ENCODE data around the gene CDC42BPA.
"Not testable (repeated sequence)": the region's sequence is repeated elsewhere in the genome, so short reads cannot be mapped to it uniquely, and the experiment has no call there.

Gene CDC42BPA

GRCh38 chr1:227318016-227318852 lies at the start of gene CDC42BPA:
Gene CDC42BPA, minus strand, starts transcription at chr1:227318492. Its CDS starts 1,310 bp downstream, at chr1:227317182.
- peak; percentile 57 for DNase-seq

- DNase-seq: no peak
These were observed 49.7 kb upstream of the CDC42BPA start for GRCh38 chr1:227368009-227368408.

- DNase-seq: no peak
These were observed 47.5 kb upstream of the CDC42BPA start for GRCh38 chr1:227365473-227366431.

GRCh38 chr1:227364657-227365056 lies 46.4 kb upstream of the CDC42BPA start:
- no peak for DNase-seq

- DNase-seq: no peak
These were observed 45.5 kb upstream of the CDC42BPA start for GRCh38 chr1:227363825-227364224.

- no peak for DNase-seq
These were observed 43.7 kb upstream of the CDC42BPA start for GRCh38 chr1:227362039-227362438.

GRCh38 chr1:227357927-227358302 lies 39.6 kb upstream of the CDC42BPA start:
- no peak for DNase-seq

- DNase-seq: no peak
These were observed 39.1 kb upstream of the CDC42BPA start for GRCh38 chr1:227357171-227357926.

- DNase-seq: no peak
These were observed 38.4 kb upstream of the CDC42BPA start for GRCh38 chr1:227356620-227357146.

GRCh38 chr1:227355542-227356245 lies 37.4 kb upstream of the CDC42BPA start:
- no peak for DNase-seq

GRCh38 chr1:227353186-227353585 lies 34.9 kb upstream of the CDC42BPA start:
- DNase-seq: no peak

GRCh38 chr1:227352164-227352563 lies 33.9 kb upstream of the CDC42BPA start:
- DNase-seq: not testable (repeated sequence)

- no peak for DNase-seq
These were observed 33.2 kb upstream of the CDC42BPA start for GRCh38 chr1:227351443-227351842.

- no peak for DNase-seq
These were observed 31.7 kb upstream of the CDC42BPA start for GRCh38 chr1:227349967-227350366.

GRCh38 chr1:227343727-227344551 lies 25.6 kb upstream of the CDC42BPA start:
- DNase-seq: no peak

GRCh38 chr1:227343206-227343605 lies 24.9 kb upstream of the CDC42BPA start:
- DNase-seq: no peak

GRCh38 chr1:227342075-227342829 lies 24.0 kb upstream of the CDC42BPA start:
- DNase-seq: no peak

GRCh38 chr1:227336136-227336535 lies 17.8 kb upstream of the CDC42BPA start:
- DNase-seq: not testable (repeated sequence)

- no peak for DNase-seq
These were observed 17.1 kb upstream of the CDC42BPA start for GRCh38 chr1:227335242-227336020.
